H9 (cell line): ENCODE results near the gene BICD1. TPM values are rescaled to one million over a fixed set of nuclear protein-coding genes. Genes with fewer than 3 reads are reported as not detected.

Experiments used
- DNase-seq: peaks from one replicate; pipeline ENCODE4 v3.0.0-alpha.2; 2017
- H2AFZ ChIP-seq: one replicate; pipeline ENCODE4 v1.6.1; 2013; ENCODE audit warnings: mild to moderate bottlenecking, low read length, control low read depth, moderate library complexity
- H2AK5ac ChIP-seq: 2 replicates; pipeline ENCODE4 v1.6.1; 2013; ENCODE audit warnings: low read length, control low read depth, mixed read lengths; ENCODE audit not compliant: insufficient read length
- H2BK120ac ChIP-seq: one replicate; pipeline ENCODE4 v1.6.1; 2013; ENCODE audit warnings: low read depth, mild to moderate bottlenecking, low read length, control low read depth, inconsistent platforms; ENCODE audit not compliant: poor library complexity, severe bottlenecking
- H2BK12ac ChIP-seq: 2 replicates; pipeline ENCODE4 v1.6.1; 2013; ENCODE audit warnings: low read length, control low read depth, mixed read lengths, low read depth; ENCODE audit not compliant: insufficient read length
- H2BK15ac ChIP-seq: 2 replicates; pipeline ENCODE4 v1.6.1; 2013; ENCODE audit warnings: low read depth, low read length, control low read depth
- H2BK20ac ChIP-seq: one replicate; pipeline ENCODE4 v1.6.1; 2013; ENCODE audit warnings: low read depth, mild to moderate bottlenecking, low read length, control low read depth, inconsistent platforms; ENCODE audit not compliant: poor library complexity, severe bottlenecking
- H2BK5ac ChIP-seq: 2 replicates; pipeline ENCODE4 v1.6.1; 2013; ENCODE audit warnings: low read length, control low read depth, mixed read lengths; ENCODE audit not compliant: insufficient read length
- H3K14ac ChIP-seq: 2 replicates; pipeline ENCODE4 v1.6.1; 2013; ENCODE audit warnings: low read length, control low read depth; ENCODE audit not compliant: insufficient read depth
- H3K18ac ChIP-seq: 2 replicates; pipeline ENCODE4 v1.6.1; 2013; ENCODE audit warnings: low read depth, mild to moderate bottlenecking, mixed read lengths, low read length, control low read depth; ENCODE audit not compliant: insufficient read length
- H3K23ac ChIP-seq: 2 replicates; pipeline ENCODE4 v1.6.1; 2013; ENCODE audit warnings: low read length, control low read depth, mixed read lengths, low read depth; ENCODE audit not compliant: insufficient read length
- H3K23me2 ChIP-seq: 2 replicates; pipeline ENCODE4 v1.6.1; 2013; ENCODE audit warnings: low read depth, mild to moderate bottlenecking, mixed read lengths, low read length, control low read depth; ENCODE audit not compliant: insufficient read length, poor library complexity, severe bottlenecking
- H3K27ac ChIP-seq: 2 replicates; pipeline ENCODE4 v1.5.1; 2013; ENCODE audit warnings: low read length, control low read depth, mixed read lengths, low read depth; ENCODE audit not compliant: insufficient read length
- H3K27me3 ChIP-seq: 2 replicates; pipeline ENCODE4 v1.6.1; 2013; ENCODE audit warnings: low read length, control low read depth, inconsistent platforms; ENCODE audit not compliant: insufficient read depth
- H3K4ac ChIP-seq: 2 replicates; pipeline ENCODE4 v1.6.1; 2013; ENCODE audit warnings: low read depth, mild to moderate bottlenecking, control low read depth, inconsistent platforms, low read length, moderate library complexity
- H3K4me1 ChIP-seq: 2 replicates; pipeline ENCODE4 v1.6.1; 2013; ENCODE audit warnings: low read length, control low read depth, inconsistent platforms; ENCODE audit not compliant: insufficient read depth
- H3K4me2 ChIP-seq: 2 replicates; pipeline ENCODE4 v1.6.1; 2013; ENCODE audit warnings: low read length, control low read depth, mixed read lengths; ENCODE audit not compliant: insufficient read length, insufficient read depth
- H3K56ac ChIP-seq: 2 replicates; pipeline ENCODE4 v1.6.1; 2013; ENCODE audit warnings: low read depth, mild to moderate bottlenecking, mixed read lengths, low read length, control low read depth; ENCODE audit not compliant: insufficient read length
- H3K79me1 ChIP-seq: 2 replicates; pipeline ENCODE4 v1.6.1; 2013; ENCODE audit warnings: low read depth, mild to moderate bottlenecking, moderate library complexity, low read length, control low read depth, inconsistent platforms; ENCODE audit not compliant: insufficient read depth, poor library complexity, severe bottlenecking
- H3K79me2 ChIP-seq: 2 replicates; pipeline ENCODE4 v1.6.1; 2013; ENCODE audit warnings: low read length, control low read depth, inconsistent platforms; ENCODE audit not compliant: insufficient read depth
- H3K9ac ChIP-seq: 2 replicates; pipeline ENCODE4 v1.6.1; 2013; ENCODE audit warnings: low read length, control low read depth, mixed read lengths; ENCODE audit not compliant: insufficient read length; ENCODE audit errors: extremely low read depth
- H3K9me3 ChIP-seq: one replicate; pipeline ENCODE4 v1.6.1; 2013; ENCODE audit warnings: low read depth, low read length, inconsistent platforms; ENCODE audit not compliant: control insufficient read depth
- H3T11ph ChIP-seq: one replicate; pipeline ENCODE4 v1.6.1; 2013; ENCODE audit warnings: mild to moderate bottlenecking, low read length, control low read depth, inconsistent platforms
- H4K20me1 ChIP-seq: one replicate; pipeline ENCODE4 v1.6.1; 2013; ENCODE audit not compliant: control insufficient read depth, insufficient read length, insufficient read depth
- H4K5ac ChIP-seq: 2 replicates; pipeline ENCODE4 v1.6.1; 2013; ENCODE audit warnings: low read depth, mild to moderate bottlenecking, mixed read lengths, low read length, control low read depth; ENCODE audit not compliant: insufficient read length
- H4K8ac ChIP-seq: replicated peaks from 2 replicates; pipeline ENCODE4 v1.6.1; 2013; ENCODE audit warnings: low read length, control low read depth, mixed read lengths, low read depth; ENCODE audit not compliant: insufficient read length
- H4K91ac ChIP-seq: 2 replicates; pipeline ENCODE4 v1.6.1; 2013; ENCODE audit warnings: low read depth, mild to moderate bottlenecking, moderate library complexity, mixed read lengths, low read length, control low read depth; ENCODE audit not compliant: insufficient read length
- H3K27ac Mint-ChIP-seq, 3 experiments: 2 replicates in 2 of 3; 3 replicates in 1 of 3; pipeline ENCODE4 v1.8.0; 2020 to 2021; ENCODE audit warnings: mixed read lengths in 3 of 3, mild to moderate bottlenecking in 1 of 3, moderate library complexity in 1 of 3
- H3K27me3 Mint-ChIP-seq: 2 replicates; pipeline ENCODE4 v1.8.0; 2021; ENCODE audit warnings: low read depth, mild to moderate bottlenecking, moderate library complexity, mixed read lengths
- H3K36me3 Mint-ChIP-seq, 3 experiments: 2 replicates in 2 of 3; 3 replicates in 1 of 3; pipeline ENCODE4 v1.8.0; 2020 to 2021; ENCODE audit warnings: low read depth in 3 of 3, mixed read lengths in 3 of 3; ENCODE audit not compliant: insufficient read depth in 1 of 3
- H3K4me1 Mint-ChIP-seq, 2 experiments: 2 replicates each; pipeline ENCODE4 v1.8.0; 2020; ENCODE audit warnings: mixed read lengths in 2 of 2
- H3K4me3 Mint-ChIP-seq, 2 experiments: 2 replicates in 1 of 2; 3 replicates in 1 of 2; pipeline ENCODE4 v1.8.0; 2020 to 2021; ENCODE audit warnings: mild to moderate bottlenecking in 2 of 2, mixed read lengths in 2 of 2, moderate library complexity in 1 of 2
- H3K9me3 Mint-ChIP-seq, 2 experiments: 2 replicates in 1 of 2; 3 replicates in 1 of 2; pipeline ENCODE4 v1.8.0; 2020; ENCODE audit warnings: mild to moderate bottlenecking in 2 of 2, mixed read lengths in 2 of 2, moderate library complexity in 1 of 2
- WGBS: extraction: QIAGEN DNeasy Blood & Tissue Kit; methylation state at CpG from one replicate; pipeline ENCODE4 v1.1.7; 2013; ENCODE audit warnings: missing lambda C conversion rate, low lambda C conversion rate, mixed read lengths; ENCODE audit not compliant: insufficient read length; ENCODE audit errors: extremely low coverage; 5-methylcytosine and 5-hydroxymethylcytosine counted together
- total RNA-seq: library from RNA; stranded (reverse); gene quantifications from 2 replicates; pipeline ENCODE4 v1.2.1, GENCODE V29; 2021
- TF ChIP-seq, protein P1 (sequence below): fragments of 200-600 bp; sonication (generic); conservative IDR thresholded peaks from 3 replicates; pipeline ENCODE4 v1.8.0; 2021; ENCODE audit warnings: antibody characterized with exemption, mild to moderate bottlenecking

The BICD1 gene
- total RNA-seq, 1 experiment from 2014 or later, result 134 TPM

DNA sequence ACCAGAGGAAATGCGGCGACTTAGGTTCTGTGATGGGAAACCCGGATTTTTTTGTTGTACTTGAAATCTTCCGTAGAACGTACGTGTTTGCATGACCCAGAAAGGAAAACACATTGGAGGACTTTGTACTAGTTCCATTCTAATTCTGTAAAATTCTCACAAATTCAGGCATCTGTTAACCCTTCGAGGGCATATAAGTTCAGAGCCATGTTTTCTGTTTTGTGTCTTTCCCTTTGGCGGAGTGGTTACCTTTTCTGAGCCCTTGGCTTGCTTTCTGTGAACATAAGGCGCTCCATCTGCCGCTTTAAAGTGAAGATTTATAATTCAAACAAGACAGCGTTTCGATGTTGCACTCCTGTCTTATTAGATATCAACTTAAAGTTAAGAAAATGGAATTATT, 34.2 kb downstream of the BICD1 start:
- H3K27ac ChIP-seq, result no peak overlapping the region
- Mint-ChIP-seq H3K27ac (peak overlapping the region in 2 of 3 experiments; percentile 26 to 99; a peak in 1 of 7 replicates), H3K4me3 (peak overlapping the region in 1 of 2 experiments; percentile 87; a peak in 2 of 5 replicates), H3K27me3 (no peaks in the 10 kb centered on the region; the same call in 1 of the 2 replicates), H3K4me1 (peaks cover 45 to 46% of the 10 kb centered on the region in 2 experiments), H3K36me3 (peaks cover 0 to 8% (median 4%) of the 10 kb centered on the region in 3 experiments; a peak in 4 of 7 replicates), H3K9me3 (0 out of 5 replicates have a peak, but pooled peaks cover 0 to 3% of the 10 kb centered on the region in 2 experiments)
- no peaks in the 10 kb centered on the region for H3K27me3 ChIP-seq
- H4K91ac ChIP-seq, result no peak overlapping the region
- TF ChIP-seq, protein P1, sequence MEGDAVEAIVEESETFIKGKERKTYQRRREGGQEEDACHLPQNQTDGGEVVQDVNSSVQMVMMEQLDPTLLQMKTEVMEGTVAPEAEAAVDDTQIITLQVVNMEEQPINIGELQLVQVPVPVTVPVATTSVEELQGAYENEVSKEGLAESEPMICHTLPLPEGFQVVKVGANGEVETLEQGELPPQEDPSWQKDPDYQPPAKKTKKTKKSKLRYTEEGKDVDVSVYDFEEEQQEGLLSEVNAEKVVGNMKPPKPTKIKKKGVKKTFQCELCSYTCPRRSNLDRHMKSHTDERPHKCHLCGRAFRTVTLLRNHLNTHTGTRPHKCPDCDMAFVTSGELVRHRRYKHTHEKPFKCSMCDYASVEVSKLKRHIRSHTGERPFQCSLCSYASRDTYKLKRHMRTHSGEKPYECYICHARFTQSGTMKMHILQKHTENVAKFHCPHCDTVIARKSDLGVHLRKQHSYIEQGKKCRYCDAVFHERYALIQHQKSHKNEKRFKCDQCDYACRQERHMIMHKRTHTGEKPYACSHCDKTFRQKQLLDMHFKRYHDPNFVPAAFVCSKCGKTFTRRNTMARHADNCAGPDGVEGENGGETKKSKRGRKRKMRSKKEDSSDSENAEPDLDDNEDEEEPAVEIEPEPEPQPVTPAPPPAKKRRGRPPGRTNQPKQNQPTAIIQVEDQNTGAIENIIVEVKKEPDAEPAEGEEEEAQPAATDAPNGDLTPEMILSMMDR, result no peak
- H3K4me1 ChIP-seq, result no peaks in the 10 kb centered on the region; the same call in 1 of the 2 replicates
- no peak overlapping the region for H4K8ac ChIP-seq
- peaks cover 11% of the 10 kb centered on the region; the same call in 1 of the 2 replicates for H3K79me2 ChIP-seq
- no peak overlapping the region for H2BK120ac ChIP-seq
- H2AFZ ChIP-seq, result no peak overlapping the region
- no peak overlapping the region for H3K4ac ChIP-seq
- no peak overlapping the region for H3K9ac ChIP-seq
- no peak overlapping the region for H4K5ac ChIP-seq
- no peak overlapping the region for H3K23ac ChIP-seq
- no peak overlapping the region for H2BK15ac ChIP-seq
- no peak overlapping the region for H3K4me2 ChIP-seq
- no peak for DNase-seq
- H2BK20ac ChIP-seq, result no peak overlapping the region
- no peak overlapping the region for H3K56ac ChIP-seq
- no peak overlapping the region for H2BK12ac ChIP-seq
- H3K14ac ChIP-seq, result no peak overlapping the region
- no peaks in the 10 kb centered on the region for H4K20me1 ChIP-seq
- no peak overlapping the region for H2BK5ac ChIP-seq
- H3K23me2 ChIP-seq, result no peaks in the 10 kb centered on the region
- peaks cover 5% of the 10 kb centered on the region for H3K79me1 ChIP-seq
- no peak overlapping the region for H2AK5ac ChIP-seq
- no peak overlapping the region for H3T11ph ChIP-seq
- H3K9me3 ChIP-seq, result no peaks in the 10 kb centered on the region
- WGBS, result no CpG with 5 or more reads among the region's 12 CpGs
- H3K18ac ChIP-seq, result no peak overlapping the region
